ENCODE results near the gene POT1.

DNA sequence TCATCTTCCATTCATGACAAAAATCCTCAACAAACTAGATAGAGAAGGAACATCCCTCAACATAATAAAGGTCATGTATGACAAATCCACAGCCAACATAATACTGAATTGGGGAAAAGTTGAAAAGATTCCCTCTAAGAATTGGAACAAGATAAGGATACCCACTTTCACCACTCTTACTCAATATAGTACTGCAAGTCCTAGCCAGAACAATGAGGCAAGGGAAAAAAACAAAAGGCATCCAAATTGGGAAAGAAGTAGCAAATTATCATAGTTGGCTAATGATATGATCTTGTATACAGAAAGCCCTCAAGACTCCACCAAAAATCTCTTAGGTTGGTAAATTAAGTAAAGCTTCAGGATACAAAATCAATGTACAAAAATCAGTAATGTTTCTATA is 4.7 kb downstream of the POT1 start:
- TF ChIP-seq, protein P1, sequence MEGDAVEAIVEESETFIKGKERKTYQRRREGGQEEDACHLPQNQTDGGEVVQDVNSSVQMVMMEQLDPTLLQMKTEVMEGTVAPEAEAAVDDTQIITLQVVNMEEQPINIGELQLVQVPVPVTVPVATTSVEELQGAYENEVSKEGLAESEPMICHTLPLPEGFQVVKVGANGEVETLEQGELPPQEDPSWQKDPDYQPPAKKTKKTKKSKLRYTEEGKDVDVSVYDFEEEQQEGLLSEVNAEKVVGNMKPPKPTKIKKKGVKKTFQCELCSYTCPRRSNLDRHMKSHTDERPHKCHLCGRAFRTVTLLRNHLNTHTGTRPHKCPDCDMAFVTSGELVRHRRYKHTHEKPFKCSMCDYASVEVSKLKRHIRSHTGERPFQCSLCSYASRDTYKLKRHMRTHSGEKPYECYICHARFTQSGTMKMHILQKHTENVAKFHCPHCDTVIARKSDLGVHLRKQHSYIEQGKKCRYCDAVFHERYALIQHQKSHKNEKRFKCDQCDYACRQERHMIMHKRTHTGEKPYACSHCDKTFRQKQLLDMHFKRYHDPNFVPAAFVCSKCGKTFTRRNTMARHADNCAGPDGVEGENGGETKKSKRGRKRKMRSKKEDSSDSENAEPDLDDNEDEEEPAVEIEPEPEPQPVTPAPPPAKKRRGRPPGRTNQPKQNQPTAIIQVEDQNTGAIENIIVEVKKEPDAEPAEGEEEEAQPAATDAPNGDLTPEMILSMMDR (conservative IDR thresholded peaks at IDR 0.05), result no peak
- TF ChIP-seq ZFX (IDR thresholded peaks at IDR 0.05), result no peak

All from C4-2B (cell line).